NT2/D1 (cell line): ENCODE results near the gene BCAS3.

ENCODE experiments used
- SUZ12 ChIP-seq: IDR thresholded peaks from 2 replicates; pipeline ENCODE4 v1.6.1; 2011; ENCODE audit not compliant: insufficient read length, insufficient read depth; ENCODE audit errors: extremely low read depth
- YY1 ChIP-seq: IDR thresholded peaks from 2 replicates; pipeline ENCODE4 v1.6.1; 2011; ENCODE audit not compliant: insufficient read length, insufficient read depth
- ZNF274 ChIP-seq: IDR thresholded peaks from 2 replicates; pipeline ENCODE4 v1.6.1; 2011; ENCODE audit warnings: mild to moderate bottlenecking, low read depth, low read length

DNA sequence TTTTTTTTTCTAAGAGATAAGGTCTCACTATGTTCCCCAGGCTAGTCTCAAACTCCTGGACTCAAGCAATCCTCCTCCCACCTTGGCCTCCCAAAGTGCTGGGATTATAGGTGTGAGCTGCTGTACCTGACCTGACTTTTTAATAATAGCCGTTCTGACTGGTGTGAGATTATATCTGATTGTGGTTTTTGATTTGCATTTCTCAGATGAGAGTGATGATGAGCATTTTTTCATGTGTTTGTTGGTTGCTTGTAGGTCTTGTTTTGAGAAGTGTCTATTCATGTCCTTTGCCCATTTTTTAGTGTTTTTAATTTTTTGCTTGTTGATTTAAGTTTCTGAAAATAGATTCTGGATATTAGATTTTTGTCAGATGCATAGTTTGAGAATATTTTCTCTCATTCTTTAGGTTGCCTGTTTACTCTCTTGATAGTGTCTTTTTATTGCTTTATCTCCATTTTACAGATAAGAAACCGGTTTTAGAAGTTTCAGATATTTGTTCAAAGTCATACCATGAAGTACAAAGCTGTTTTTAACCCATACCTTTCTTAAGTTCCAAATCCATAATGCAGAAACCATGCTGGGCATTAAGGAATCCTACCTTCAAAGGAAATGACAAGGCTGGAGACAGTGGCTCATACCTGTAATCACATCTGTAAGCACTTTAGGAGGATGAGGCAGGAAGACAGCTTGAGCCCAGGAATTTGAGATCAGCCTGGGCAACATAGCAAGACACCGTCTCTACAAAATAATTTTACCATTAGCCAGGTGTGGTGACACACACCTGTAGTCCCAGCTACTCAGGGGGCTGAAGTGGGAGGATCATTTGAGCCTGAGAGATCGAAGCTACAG lies 553.5 kb downstream of the BCAS3 start:
- TF ChIP-seq YY1 (no peak), SUZ12 (no peak), ZNF274 (no peak)
